Hippocampal formation (tissue), 2 donors: ENCODE data around the gene CUX1.
A peak's percentile ranks its signal among the peaks of the same experiment; 100 is the strongest.

ENCODE experiments used
- DNase-seq, 2 donors: peaks; one replicate each; lab custom pipeline; 2025; lab: John Stamatoyannopoulos, UW

Gene CUX1

DNA sequence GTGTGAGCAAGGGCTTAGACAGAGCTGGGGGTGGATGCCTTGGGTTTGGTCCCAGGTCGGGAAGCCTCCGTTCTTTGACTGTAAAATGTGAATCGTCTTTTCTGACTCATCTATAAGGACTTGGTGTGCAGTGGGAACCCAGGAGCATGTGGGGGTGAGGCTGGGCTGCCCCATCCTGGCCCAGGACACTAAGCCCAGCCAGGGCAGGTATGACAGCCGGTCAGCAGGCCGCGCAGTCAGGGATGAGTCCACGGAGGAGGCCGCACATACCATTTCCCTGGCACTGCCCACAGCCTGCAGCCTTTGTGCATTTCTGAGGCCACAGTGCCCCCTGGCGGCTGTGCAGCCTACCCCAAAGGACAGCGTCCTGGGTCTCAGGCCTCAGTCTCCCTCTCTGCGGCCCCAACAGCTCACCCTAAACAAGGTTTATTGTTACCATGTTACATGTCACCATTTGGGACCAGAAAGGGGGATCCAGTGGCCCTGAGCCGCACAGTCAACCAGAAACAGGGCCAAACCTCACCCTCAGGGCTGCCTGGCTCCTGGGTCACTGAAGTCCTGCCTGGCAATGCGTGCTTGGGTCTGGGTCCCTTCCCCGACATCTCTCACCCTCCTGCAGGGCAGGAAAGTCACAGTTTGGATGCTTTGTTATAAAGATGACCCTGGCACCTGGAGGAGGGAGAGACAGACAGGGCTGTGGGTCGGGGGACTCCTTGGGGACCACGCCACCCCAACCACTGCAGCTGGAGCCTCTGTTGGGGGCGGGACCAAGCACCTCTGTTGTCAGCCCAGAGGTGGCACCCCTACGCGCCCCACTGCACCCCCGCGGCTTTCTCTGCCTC, 454.9 kb downstream of the CUX1 start:
- DNase-seq, result peak; percentile 6 to 70

- DNase-seq, result no peak
These were observed 455.7 kb downstream of the CUX1 start for GRCh38 chr7:102272917-102273748.

- DNase-seq, result no peak
These were observed 456.6 kb downstream of the CUX1 start for GRCh38 chr7:102273749-102274712.

DNA sequence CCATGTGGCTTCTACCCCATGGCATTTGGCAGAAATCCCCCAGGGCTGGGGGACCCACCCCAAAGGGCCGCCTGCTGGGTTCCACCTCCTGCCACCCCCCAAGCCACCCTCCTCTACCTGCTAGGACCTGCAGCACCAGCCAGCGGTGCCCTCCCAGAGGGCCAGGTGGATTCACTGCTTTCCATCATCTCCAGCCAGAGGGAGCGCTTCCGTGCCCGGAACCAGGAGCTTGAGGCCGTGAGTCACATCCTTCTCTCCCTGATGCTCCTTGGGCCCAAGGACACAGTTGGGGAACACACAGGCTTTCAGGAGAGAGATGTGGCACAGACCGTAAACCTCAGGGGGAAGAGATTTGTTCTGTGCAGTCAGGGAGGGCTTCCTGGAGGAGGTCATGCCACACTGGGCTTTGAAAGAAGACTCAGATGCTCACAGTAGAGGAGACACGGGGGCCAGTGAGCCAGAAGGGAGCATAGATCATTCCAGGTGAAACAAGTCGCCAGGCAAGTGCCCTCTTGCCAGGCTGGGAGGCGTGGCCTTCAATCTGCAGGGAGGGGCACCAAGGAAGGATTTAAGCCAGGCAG, 457.8 kb downstream of the CUX1 start:
- no peak for DNase-seq

DNA sequence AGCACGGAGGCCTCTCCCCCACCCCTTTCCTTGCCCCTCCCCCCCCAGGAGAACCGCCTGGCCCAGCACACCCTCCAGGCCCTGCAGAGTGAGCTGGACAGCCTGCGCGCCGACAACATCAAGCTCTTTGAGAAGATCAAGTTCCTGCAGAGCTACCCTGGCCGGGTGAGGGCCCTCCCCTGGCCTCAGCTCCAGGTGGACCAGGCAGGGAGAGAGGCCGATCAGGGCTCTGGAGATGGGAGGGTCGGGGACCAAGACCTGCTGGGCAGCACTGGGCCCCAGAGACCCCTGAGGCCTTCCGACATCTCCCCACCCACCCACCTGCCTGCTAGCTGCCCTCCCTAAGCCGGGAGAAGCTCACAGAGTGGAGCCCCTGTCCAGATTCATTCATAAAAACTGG, 460.5 kb downstream of the CUX1 start:
- no peak for DNase-seq

GRCh38 chr7:102279537-102280400, 462.3 kb downstream of the CUX1 start:
- peak; percentile 24 to 40 for DNase-seq

GRCh38 chr7:102280521-102280920, 463.1 kb downstream of the CUX1 start:
- no peak for DNase-seq

GRCh38 chr7:102281785-102282184, 464.4 kb downstream of the CUX1 start:
- DNase-seq, result no peak

GRCh38 chr7:102282465-102283362, 465.3 kb downstream of the CUX1 start:
- no peak for DNase-seq

DNA sequence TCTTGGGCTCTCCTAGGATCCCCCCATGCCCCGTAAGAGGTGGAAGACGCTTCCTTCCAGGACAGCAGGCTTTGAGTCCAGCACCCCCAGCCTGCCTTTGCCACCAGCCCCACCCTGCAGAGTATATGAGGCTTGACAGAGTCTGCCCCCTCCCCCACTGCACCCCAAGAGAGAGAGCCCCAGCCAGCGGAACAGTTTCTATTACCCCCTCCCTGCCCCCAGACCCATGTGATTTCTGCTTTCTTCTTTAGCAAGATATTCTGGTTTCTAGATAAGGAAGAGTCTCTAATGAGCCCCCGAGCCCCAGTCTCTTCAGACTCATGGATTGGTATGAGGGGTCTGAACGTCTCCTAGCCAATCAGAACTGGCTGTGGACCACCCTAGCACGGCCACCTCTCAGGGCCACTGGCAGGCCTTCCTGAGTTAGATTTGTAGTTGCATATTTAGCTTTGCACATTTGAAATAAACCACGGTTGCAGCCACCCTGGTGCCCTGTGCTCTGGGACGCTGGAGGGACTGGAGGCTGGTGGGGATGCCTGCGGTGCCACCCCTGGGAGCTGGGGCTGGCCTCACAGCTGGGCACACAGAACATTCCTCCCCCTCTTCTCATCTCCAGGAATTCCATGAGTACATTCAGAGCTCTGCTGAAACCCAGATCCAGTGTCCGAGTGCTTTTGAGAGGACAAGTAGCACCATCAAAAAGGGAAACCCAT, 466.2 kb downstream of the CUX1 start:
- no peak for DNase-seq

DNA sequence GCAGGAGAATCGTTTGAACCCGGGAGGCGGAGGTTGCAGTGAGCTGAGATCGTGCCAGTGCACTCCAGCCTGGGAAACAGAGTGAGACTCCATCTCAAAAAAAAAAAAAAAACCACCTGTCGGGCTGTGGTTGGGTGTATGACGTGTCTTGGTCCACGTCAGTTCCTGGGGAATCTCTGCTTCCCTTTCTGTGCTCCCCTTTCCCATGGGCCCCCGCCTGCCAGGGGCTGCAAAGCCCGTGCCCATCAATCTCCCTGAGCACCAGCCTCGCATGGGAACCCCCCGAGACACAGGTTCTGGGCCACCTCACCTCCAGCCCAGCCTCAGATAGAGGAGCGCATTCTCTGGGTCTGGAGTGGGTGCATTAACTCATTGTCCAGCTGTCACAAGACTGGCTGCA, 467.0 kb downstream of the CUX1 start:
- DNase-seq, result no peak

- no peak for DNase-seq
These were observed 467.6 kb downstream of the CUX1 start for GRCh38 chr7:102284891-102285539.

DNA sequence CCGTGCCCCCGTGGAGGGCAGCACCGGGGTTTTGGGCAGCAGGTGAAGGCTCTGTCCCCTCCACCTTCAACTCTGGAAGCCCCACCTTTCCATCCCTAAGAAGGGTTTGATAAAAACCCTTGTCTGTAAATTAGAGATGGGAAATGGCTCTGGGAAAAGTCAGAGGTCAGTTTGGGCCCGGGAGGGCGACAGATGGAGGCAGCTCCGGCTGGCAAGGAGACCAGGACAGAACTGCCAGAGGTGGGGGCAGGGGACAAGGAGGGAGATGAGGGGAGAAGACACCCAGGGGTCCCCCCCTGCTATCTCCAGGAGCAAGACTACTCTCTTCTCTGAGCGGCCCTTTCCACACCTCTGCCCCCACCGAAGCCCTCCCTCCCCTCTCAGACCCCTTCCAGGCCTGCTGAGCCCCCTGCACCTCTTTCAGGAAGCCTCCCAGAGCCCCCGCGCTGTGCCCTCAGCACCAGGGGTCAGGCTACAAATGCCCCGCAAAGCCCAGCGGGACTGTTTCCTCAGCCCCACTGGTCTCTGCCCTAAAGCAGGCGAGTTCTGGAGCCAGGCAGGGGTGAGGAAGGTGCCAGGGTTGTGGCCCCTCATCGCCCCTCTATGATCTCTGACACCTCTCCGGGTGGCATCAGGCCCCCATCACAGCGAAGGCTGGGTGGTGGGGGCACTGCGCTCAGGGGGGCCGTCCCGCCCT, 468.3 kb downstream of the CUX1 start:
- no peak for DNase-seq

DNA sequence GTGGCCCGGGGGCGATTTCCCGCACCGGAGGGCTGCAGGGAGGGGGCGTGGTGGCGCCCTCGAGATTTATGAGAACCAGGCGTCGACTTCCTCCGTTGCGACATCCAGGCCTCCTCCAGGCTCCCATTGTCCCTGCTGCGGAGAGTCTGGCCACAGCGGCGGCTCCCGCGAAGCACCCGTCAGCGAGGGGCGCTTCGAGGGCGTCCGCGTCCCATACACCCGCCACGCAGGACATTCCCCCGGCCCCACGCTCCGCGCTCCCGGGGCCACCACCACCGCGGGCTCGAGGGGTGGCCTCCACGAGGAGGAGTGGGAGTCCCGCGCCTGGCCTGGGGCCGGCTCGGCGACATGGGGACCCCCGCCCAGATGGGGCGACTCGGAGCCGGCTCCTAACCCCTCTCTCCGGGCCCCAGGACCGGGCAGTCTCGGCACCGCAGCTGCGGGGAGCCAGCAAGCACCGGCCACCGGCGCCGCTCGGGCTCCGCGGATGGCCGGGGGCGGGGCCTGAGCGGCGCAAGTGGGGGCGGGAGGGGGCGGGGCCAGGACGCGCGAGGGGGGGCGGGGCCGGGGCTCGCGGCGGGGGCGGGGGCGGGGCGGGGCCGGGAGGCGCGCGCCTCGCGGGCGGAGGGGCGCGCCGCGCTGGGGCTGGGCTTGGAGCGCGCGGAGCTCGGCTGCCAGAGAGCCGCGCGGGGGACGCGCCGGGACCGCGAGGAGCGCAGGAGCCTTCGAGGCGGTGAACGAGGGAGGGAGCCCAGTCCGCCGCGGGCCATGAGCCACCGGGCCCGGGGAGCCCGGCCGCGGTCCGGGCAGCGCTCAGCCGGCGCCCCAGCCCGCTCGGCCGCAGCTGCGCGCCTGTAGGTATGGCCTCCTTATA, 469.0 kb downstream of the CUX1 start, which contains the start of gene SH2B2:
Gene SH2B2 (plus strand): TSS at position 632 of the 874 bp plus-strand sequence. CDS start 13,683 bp downstream, outside the sequence.
- peak; percentile 19 to 55 for DNase-seq

DNA sequence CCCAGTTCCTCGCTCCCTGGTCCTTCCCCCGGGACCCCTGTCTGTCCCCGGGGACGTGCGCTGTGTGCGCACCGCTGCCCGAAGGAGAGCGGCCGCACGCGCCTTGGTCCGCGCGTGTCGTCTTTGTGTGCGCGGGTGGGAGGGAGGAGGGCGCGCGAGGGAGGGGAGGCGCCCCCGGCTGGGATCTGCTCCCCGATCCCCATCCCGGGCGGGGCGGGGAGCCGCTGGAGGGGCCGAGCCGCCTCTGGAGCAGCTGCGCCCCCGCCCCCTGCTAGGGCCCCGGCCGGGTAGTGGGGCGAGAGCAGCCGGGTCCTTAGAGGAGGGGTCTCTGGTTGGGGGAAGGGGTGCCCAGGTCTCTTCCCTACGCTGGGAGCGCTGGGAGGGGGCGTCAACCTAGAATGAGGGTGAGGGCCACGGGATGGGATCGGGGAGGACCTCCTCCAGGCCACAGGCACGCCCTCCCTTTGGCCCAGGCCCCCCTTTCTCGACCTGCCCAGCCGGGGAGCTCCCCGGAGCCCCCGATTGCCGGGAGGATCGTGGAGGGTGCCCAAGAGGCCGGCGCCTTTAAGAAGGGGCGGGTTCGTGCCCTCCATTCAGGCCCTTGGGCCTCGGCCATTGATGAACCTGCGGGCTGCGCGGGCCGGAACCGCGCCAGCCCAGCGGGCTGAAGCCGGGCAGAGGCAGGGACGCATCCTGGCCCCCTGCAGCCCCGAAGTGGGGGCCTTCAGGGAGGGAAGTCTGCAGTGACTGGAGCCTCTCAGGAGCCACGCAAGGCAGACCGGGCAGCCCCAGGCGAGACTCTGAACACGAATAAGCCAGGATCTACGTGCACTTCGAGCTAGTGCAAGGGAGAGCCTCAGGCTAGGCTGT, 469.9 kb downstream of the CUX1 start:
- DNase-seq, result peak in 1 of 2 donors; percentile 37

GRCh38 chr7:102287981-102288278, 470.5 kb downstream of the CUX1 start:
- DNase-seq, result no peak
